NCI-H446 (cell line): ENCODE data around the gene SPHK2.
"Not testable (repeated sequence)": the region's sequence is repeated elsewhere in the genome, so short reads cannot be mapped to it uniquely, and the experiment has no call there.

Source experiments
- DNase-seq, 2 experiments: peaks; one replicate each; lab custom pipeline; 2025; lab: John Stamatoyannopoulos, UW

The SPHK2 gene

GRCh38 chr19:48618916-48619691, at the start of gene SPHK2, which contains the start of gene RPL18:
TSS of gene SPHK2 (plus strand) at chr19:48619506. CDS start at chr19:48620515, 1,009 bp downstream.
TSS of gene RPL18 (minus strand) at chr19:48619178. CDS start at chr19:48619143, 35 bp downstream.
- peak; percentile 98 to 99 for DNase-seq

- DNase-seq: no peak
Observed at GRCh38 chr19:48569814-48570213, 49.5 kb upstream of the SPHK2 start.

- no peak for DNase-seq
Observed at GRCh38 chr19:48571378-48572162, 47.7 kb upstream of the SPHK2 start.

GRCh38 chr19:48573163-48573505, 46.2 kb upstream of the SPHK2 start:
- no peak for DNase-seq

GRCh38 chr19:48575931-48576622, 43.2 kb upstream of the SPHK2 start:
- no peak for DNase-seq

- DNase-seq: not testable (repeated sequence)
Observed at GRCh38 chr19:48577908-48578307, 41.4 kb upstream of the SPHK2 start.

GRCh38 chr19:48578891-48579290, 40.4 kb upstream of the SPHK2 start:
- no peak for DNase-seq

GRCh38 chr19:48582168-48582567, 37.1 kb upstream of the SPHK2 start:
- no peak for DNase-seq

- no peak for DNase-seq
Observed at GRCh38 chr19:48587387-48587786, 31.9 kb upstream of the SPHK2 start.

- DNase-seq: peak; percentile 80 to 93
Observed at GRCh38 chr19:48588670-48589401, 30.5 kb upstream of the SPHK2 start.

GRCh38 chr19:48591021-48591420, 28.3 kb upstream of the SPHK2 start:
- DNase-seq: no peak

- DNase-seq: no peak
Observed at GRCh38 chr19:48595171-48595570, 24.1 kb upstream of the SPHK2 start.

GRCh38 chr19:48595833-48596232, 23.5 kb upstream of the SPHK2 start:
- no peak for DNase-seq

- no peak for DNase-seq
Observed at GRCh38 chr19:48596237-48596636, 23.1 kb upstream of the SPHK2 start.

- no peak for DNase-seq
Observed at GRCh38 chr19:48596679-48597465, 22.4 kb upstream of the SPHK2 start.

- no peak for DNase-seq
Observed at GRCh38 chr19:48598996-48599700, 20.2 kb upstream of the SPHK2 start.

- DNase-seq: no peak
Observed at GRCh38 chr19:48600679-48601417, 18.5 kb upstream of the SPHK2 start.

GRCh38 chr19:48603001-48603400, 16.3 kb upstream of the SPHK2 start:
- DNase-seq: no peak

- DNase-seq: no peak
Observed at GRCh38 chr19:48603449-48603848, 15.9 kb upstream of the SPHK2 start.

GRCh38 chr19:48603850-48604249, 15.5 kb upstream of the SPHK2 start:
- DNase-seq: no peak
